Right atrium auricular region (tissue), 2 donors: Measurements from ENCODE around the gene AGBL2. TPM values are rescaled to one million over a fixed set of nuclear protein-coding genes. Genes with fewer than 3 reads are reported as not detected.

ENCODE experiments used
- DNase-seq: peaks from one replicate; pipeline ENCODE4 v3.0.0-alpha.2; 2019; ENCODE audit warnings: low spot score
- H3K27ac ChIP-seq, 2 donors: fragments of 200-600 bp; sonication (generic); 1 replicate in 1 of 2; 2 replicates in 1 of 2; pipeline ENCODE4 v1.5.1; 2016 to 2019
- H3K27me3 ChIP-seq, 2 donors: fragments of 200-600 bp; sonication (generic); one replicate each; pipeline versions ENCODE4 v1.5.1 to v1.6.0; 2017 to 2019
- H3K36me3 ChIP-seq: fragments of 200-600 bp; sonication (generic); one replicate; pipeline ENCODE4 v1.5.1; 2016
- H3K4me1 ChIP-seq, 2 donors: fragments of 200-600 bp; sonication (generic); one replicate each; pipeline versions ENCODE4 v1.5.1 to v1.6.0; 2017 to 2019
- H3K4me3 ChIP-seq, 2 donors: fragments of 200-600 bp; sonication (generic); 1 replicate in 1 of 2; 2 replicates in 1 of 2; pipeline ENCODE4 v1.5.1; 2017 to 2019; ENCODE audit warnings: mild to moderate bottlenecking in 1 of 2, moderate library complexity in 1 of 2
- H3K9me3 ChIP-seq, 2 donors: fragments of 200-600 bp; sonication (generic); one replicate each; pipeline ENCODE4 v1.5.1; 2019
- CTCF ChIP-seq, 2 donors: fragments of 200-600 bp; sonication (generic); IDR thresholded peaks; one replicate each; pipeline ENCODE4 v1.5.1; 2019; ENCODE audit warnings: antibody characterized with exemption in 2 of 2
- total RNA-seq, 2 donors: library from RNA; depleted of rRNA; stranded (reverse); fragments of >200 nt; gene quantifications; one replicate each; pipeline ENCODE4 v1.1.0, GENCODE V29; 2016

Gene AGBL2
- total RNA-seq, 2 donors from 2014 or later: not detected

GRCh38 chr11:47631473-47631872 lies 83.7 kb downstream of the AGBL2 start:
- no peak for DNase-seq
- no peak for TF ChIP-seq CTCF (IDR thresholded peaks at IDR 0.05)
- no peaks in the 10 kb centered on the region for H3K4me1 ChIP-seq
- no peaks in the 10 kb centered on the region for H3K9me3 ChIP-seq
- no peak overlapping the region for H3K27ac ChIP-seq
- no peak overlapping the region for H3K4me3 ChIP-seq
- H3K36me3 ChIP-seq: peaks cover 82% of the 10 kb centered on the region
- H3K27me3 ChIP-seq: no peaks in the 10 kb centered on the region

DNA sequence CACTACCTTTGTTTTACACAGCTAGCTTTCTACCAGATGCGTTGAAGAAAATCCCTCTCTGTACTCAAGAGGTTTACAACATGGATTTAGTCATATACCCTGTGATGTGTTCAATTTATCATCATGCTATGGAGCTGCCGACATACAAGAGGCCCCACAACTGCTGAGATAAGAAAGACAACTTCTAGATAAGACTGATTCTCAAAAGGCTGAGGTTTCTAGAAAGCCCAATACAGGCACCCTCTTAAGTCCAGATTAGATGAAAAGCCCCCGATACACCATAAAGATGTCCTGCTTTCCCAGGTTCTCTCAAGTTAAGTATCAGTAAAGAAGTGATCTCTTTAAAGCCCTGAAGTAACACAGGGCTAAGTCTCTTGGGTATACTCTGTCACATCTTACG lies 87.1 kb downstream of the AGBL2 start:
- Histone ChIP-seq H3K4me3 (no peak overlapping the region), H3K9me3 (no peaks in the 10 kb centered on the region), H3K36me3 (peaks cover 80% of the 10 kb centered on the region), H3K4me1 (no peaks in the 10 kb centered on the region), H3K27me3 (no peaks in the 10 kb centered on the region), H3K27ac (no peak overlapping the region)
- DNase-seq: no peak
- TF ChIP-seq CTCF (IDR thresholded peaks at IDR 0.05): no peak

DNA sequence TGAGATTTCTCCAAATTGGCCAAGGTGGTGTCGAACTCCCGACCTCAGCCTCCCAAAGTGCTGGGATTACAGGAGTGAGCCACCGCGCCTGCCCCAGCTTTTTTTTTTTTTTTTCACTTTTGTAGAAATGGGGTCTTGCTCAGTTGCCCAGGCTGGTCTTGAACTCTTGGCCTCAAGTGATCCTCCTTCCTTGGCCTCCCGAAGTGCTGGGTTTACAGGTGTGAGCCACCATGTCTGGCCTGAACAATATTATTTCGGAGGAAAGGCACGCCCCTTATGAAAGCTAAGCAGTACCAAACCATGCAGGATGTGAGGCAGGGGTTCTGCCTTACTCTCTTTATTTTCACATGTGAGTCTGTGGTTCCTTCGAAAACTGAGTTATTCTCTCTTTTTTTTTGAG lies 88.9 kb downstream of the AGBL2 start:
- H3K36me3 ChIP-seq: peaks cover 84% of the 10 kb centered on the region
- H3K27ac ChIP-seq: no peak overlapping the region
- no peak for DNase-seq
- no peak for TF ChIP-seq CTCF (IDR thresholded peaks at IDR 0.05)
- no peak overlapping the region for H3K4me3 ChIP-seq
- no peaks in the 10 kb centered on the region for H3K27me3 ChIP-seq
- no peaks in the 10 kb centered on the region for H3K4me1 ChIP-seq
- H3K9me3 ChIP-seq: no peaks in the 10 kb centered on the region

GRCh38 chr11:47620836-47621378 lies 94.3 kb downstream of the AGBL2 start:
- no peak for DNase-seq
- TF ChIP-seq CTCF (IDR thresholded peaks at IDR 0.05): no peak
- no peaks in the 10 kb centered on the region for H3K9me3 ChIP-seq
- no peak overlapping the region for H3K4me3 ChIP-seq
- no peaks in the 10 kb centered on the region for H3K27me3 ChIP-seq
- H3K36me3 ChIP-seq: peaks cover 67% of the 10 kb centered on the region
- no peaks in the 10 kb centered on the region for H3K4me1 ChIP-seq
- no peak overlapping the region for H3K27ac ChIP-seq

DNA sequence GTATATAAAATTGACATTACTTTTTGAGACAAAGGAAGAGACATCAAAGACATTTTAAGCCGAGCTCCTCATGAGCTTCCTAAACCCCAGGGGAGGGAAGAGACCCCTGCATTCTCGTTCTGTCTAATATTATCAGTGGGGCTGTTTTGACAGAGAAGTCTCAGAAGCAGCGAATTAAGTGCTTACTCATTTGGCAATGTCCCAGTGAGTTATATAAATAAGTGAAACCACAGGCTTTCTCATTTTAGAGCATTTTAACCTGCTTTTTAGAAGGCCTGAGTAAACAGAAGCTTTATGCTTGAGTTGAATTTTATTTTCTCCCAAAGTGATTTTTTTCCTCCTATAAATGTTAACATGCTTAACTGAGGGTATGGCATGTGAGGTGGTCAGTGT lies 97.8 kb downstream of the AGBL2 start:
- no peak overlapping the region for H3K4me3 ChIP-seq
- H3K27me3 ChIP-seq: no peaks in the 10 kb centered on the region
- H3K4me1 ChIP-seq: no peaks in the 10 kb centered on the region
- no peak for TF ChIP-seq CTCF (IDR thresholded peaks at IDR 0.05)
- H3K9me3 ChIP-seq: no peaks in the 10 kb centered on the region
- peaks cover 38% of the 10 kb centered on the region for H3K36me3 ChIP-seq
- H3K27ac ChIP-seq: no peak overlapping the region
- DNase-seq: no peak

DNA sequence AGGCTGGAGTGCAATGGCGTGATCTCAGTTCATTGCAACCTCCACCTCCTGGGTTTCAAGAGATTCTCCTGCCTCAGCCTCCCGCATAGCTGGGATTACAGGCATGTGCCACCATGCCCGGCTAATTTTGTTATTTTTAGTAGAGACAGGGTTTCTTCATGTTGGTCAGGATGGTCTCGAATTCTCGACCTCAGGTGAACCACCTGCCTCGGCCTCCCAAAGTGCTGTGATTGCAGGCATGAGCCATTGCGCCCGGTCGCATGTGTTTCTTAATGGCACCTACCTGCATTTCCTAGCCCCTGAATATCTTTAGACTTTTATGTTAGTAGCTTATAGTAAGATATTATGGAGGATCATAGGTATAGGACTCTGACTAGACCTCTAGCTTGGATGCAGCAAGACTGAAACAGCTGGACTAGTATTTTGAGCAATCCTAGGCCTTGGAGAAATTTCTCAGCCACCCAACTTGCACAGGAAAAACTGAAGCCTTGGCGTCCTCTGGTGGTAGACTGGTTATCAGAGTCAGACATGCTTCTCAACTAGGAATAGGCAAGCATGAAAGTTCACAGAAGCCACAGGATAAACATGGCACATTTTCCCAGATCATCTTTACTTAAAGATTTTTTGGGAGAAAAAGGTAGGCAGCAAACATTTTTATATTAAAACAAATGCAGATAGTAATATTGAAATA lies 98.3 kb downstream of the AGBL2 start:
- Histone ChIP-seq H3K36me3 (peaks cover 32% of the 10 kb centered on the region), H3K9me3 (no peaks in the 10 kb centered on the region), H3K27ac (no peak overlapping the region)

More for the DNA sequence above, 98.3 kb downstream of the AGBL2 start:
- Histone ChIP-seq H3K27me3 (no peaks in the 10 kb centered on the region), H3K4me1 (no peaks in the 10 kb centered on the region), H3K4me3 (no peak overlapping the region)
- peak; percentile 63 for DNase-seq
- peak; percentile 22 to 77 for TF ChIP-seq CTCF (IDR thresholded peaks at IDR 0.05)
